Psoas muscle (tissue), 8 donors: ENCODE measurements around the gene ME2. TPM values are rescaled to one million over a fixed set of nuclear protein-coding genes. Genes with fewer than 3 reads are reported as not detected.

Source experiments
- ATAC-seq, 4 donors: fragments of 200-7000 bp; cut with Tn5 transposase; one replicate each; pipeline ENCODE4 v1.9.1; 2020; ENCODE audit warnings: moderate library complexity in 3 of 4, mild to moderate bottlenecking in 2 of 4
- DNase-seq, 2 donors: peaks; one replicate each; pipeline ENCODE4 v3.0.0-alpha.2; 2020
- H3K27ac ChIP-seq: fragments of 200-600 bp; one replicate; pipeline ENCODE4 v1.8.0; 2022
- H3K27me3 ChIP-seq, 3 donors: fragments of 200-600 bp in 1 of 3; one replicate each; pipeline versions ENCODE4 v1.6.1 to v1.8.0; 2013 to 2022; ENCODE audit warnings: low read length in 2 of 3, mild to moderate bottlenecking in 2 of 3, moderate library complexity in 1 of 3; ENCODE audit not compliant: insufficient read depth in 3 of 3
- H3K36me3 ChIP-seq, 2 donors: fragments of 200-600 bp in 1 of 2; one replicate each; pipeline versions ENCODE4 v1.6.1 to v1.8.0; 2013 to 2022; ENCODE audit warnings: low read depth in 1 of 2, mild to moderate bottlenecking in 1 of 2, moderate library complexity in 1 of 2; ENCODE audit not compliant: insufficient read depth in 1 of 2
- H3K4me1 ChIP-seq: fragments of 200-600 bp; one replicate; pipeline ENCODE4 v1.8.0; 2022
- H3K4me3 ChIP-seq: fragments of 200-600 bp; one replicate; pipeline ENCODE4 v1.8.0; 2022; ENCODE audit warnings: mild to moderate bottlenecking
- H3K9me3 ChIP-seq: fragments of 200-600 bp; one replicate; pipeline ENCODE4 v1.8.0; 2022
- WGBS, 3 donors: extraction: QIAGEN DNeasy Blood & Tissue Kit; methylation state at CpG; one replicate each; pipeline versions ENCODE4 v1.1.6 to v1.1.7; 2013; 5-methylcytosine and 5-hydroxymethylcytosine counted together
- intact Hi-C, 2 donors: fragments of 100-400 bp; cut with DNase I; formaldehyde crosslinking; loops; one replicate each; pipeline versions ENCODE4 v1.11.0 to v1.14.2; 2022
- polyA plus RNA-seq, 3 donors: library from polyadenylated mRNA; stranded (reverse); fragments of 200-250 nt; gene quantifications; one replicate each; pipeline ENCODE4 v1.2.3, GENCODE V29; 2013
- total RNA-seq, 4 donors: library from RNA; stranded (reverse); fragmentation: NEBNext Ultra II Directional in 2 of 4; extraction: Animal tissue kit (Norgen Biotek cat#: 25700) in 2 of 4; gene quantifications; one replicate each; pipeline versions ENCODE4 v1.2.1 to v1.2.4, GENCODE V29; 2021 to 2023
- TF ChIP-seq, protein P1 (sequence below): fragments of 200-600 bp; IDR thresholded peaks from one replicate; pipeline ENCODE4 v1.8.0; 2022; ENCODE audit warnings: antibody characterized with exemption
- donor health status: healthy with polysubstance abuse.
- donor health status: DM: no; HTN: no; CAD: no; lungs with moderate emphysema.
- donor health status: Bipolar disorder and iron deficiency.
- donor health status: healthy.
- donor health status: DM: yes; HTN: yes; CAD: no.
- donor health status: DM: no; HTN: no; CAD: no.
- donor health status: DM: no; HTN: no; CAD: no.
- donor health status: DM: yes; HTN: yes; CAD: no.

Gene ME2
- total and polyA plus RNA-seq, 7 donors, result 19.8 to 63.8 (median 35.1) TPM

DNA sequence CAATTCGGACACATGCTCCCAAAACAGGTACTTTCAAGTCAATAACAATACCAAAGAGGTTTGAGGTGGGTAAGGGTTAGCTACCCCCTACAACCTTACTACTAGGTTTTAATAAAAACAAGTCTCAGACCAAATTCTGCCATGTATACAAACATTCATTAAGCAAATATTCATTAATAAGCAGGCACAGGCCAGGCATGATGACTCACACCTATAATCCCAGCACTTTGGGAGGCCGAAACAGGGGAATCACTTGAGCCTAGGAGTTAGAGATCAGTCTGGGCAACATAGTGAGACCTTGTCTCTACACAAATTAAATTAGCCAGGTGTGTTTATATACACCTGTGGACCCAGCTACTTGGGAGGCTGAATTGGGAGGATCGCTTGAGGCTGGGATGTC is 77.2 kb downstream of the ME2 start:
- intact Hi-C loops, result no loop called here
- H3K4me3 ChIP-seq, result no peak overlapping the region
- WGBS, 3 donors, result 96 to 98% (median 98%) methylated on average over 3 of the region's 3 CpGs
- no peak for ATAC-seq
- DNase-seq, result no peak
- H3K4me1 ChIP-seq, result no peaks in the 10 kb centered on the region
- no peaks in the 10 kb centered on the region for H3K36me3 ChIP-seq
- H3K27me3 ChIP-seq, result no peaks in the 10 kb centered on the region
- H3K27ac ChIP-seq, result no peak overlapping the region
- peaks cover 4% of the 10 kb centered on the region for H3K9me3 ChIP-seq
- TF ChIP-seq, protein P1, sequence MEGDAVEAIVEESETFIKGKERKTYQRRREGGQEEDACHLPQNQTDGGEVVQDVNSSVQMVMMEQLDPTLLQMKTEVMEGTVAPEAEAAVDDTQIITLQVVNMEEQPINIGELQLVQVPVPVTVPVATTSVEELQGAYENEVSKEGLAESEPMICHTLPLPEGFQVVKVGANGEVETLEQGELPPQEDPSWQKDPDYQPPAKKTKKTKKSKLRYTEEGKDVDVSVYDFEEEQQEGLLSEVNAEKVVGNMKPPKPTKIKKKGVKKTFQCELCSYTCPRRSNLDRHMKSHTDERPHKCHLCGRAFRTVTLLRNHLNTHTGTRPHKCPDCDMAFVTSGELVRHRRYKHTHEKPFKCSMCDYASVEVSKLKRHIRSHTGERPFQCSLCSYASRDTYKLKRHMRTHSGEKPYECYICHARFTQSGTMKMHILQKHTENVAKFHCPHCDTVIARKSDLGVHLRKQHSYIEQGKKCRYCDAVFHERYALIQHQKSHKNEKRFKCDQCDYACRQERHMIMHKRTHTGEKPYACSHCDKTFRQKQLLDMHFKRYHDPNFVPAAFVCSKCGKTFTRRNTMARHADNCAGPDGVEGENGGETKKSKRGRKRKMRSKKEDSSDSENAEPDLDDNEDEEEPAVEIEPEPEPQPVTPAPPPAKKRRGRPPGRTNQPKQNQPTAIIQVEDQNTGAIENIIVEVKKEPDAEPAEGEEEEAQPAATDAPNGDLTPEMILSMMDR, result no peak

DNA sequence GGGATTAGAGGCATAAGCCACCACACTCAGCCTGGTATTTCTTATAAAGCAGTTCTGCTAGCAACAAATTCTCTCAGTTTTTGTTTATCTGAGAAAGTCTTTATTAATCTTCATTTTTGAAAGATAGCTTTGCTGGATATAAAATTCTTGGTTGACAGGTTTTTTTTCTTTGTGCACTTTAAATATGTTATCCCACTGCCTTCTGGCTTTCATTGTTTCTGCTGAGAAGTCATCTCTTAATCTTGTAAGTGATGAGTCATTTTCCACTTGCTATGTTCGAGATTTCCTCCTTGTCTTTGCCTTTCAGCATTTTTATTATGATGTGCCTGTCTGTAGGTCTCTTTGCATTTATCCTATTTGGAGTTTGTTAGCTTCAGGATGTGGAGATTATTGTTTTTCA is 83.1 kb downstream of the ME2 start:
- DNase-seq (no peak), ATAC-seq (no peak)
- Histone ChIP-seq H3K4me1 (no peaks in the 10 kb centered on the region), H3K27me3 (no peaks in the 10 kb centered on the region), H3K27ac (no peak overlapping the region), H3K9me3 (peaks cover 22% of the 10 kb centered on the region), H3K4me3 (no peak overlapping the region), H3K36me3 (no peaks in the 10 kb centered on the region)
- WGBS, 3 donors, result 66 to 83% (median 72%) methylated on average over 1 of the region's 1 CpG
- TF ChIP-seq, protein P1, result no peak
- intact Hi-C loops, result loop anchor here in 1 of 2 donors (10.0 kb wide), 1 partner anchor 87 kb away; the partner anchor contains the start of gene ME2

DNA sequence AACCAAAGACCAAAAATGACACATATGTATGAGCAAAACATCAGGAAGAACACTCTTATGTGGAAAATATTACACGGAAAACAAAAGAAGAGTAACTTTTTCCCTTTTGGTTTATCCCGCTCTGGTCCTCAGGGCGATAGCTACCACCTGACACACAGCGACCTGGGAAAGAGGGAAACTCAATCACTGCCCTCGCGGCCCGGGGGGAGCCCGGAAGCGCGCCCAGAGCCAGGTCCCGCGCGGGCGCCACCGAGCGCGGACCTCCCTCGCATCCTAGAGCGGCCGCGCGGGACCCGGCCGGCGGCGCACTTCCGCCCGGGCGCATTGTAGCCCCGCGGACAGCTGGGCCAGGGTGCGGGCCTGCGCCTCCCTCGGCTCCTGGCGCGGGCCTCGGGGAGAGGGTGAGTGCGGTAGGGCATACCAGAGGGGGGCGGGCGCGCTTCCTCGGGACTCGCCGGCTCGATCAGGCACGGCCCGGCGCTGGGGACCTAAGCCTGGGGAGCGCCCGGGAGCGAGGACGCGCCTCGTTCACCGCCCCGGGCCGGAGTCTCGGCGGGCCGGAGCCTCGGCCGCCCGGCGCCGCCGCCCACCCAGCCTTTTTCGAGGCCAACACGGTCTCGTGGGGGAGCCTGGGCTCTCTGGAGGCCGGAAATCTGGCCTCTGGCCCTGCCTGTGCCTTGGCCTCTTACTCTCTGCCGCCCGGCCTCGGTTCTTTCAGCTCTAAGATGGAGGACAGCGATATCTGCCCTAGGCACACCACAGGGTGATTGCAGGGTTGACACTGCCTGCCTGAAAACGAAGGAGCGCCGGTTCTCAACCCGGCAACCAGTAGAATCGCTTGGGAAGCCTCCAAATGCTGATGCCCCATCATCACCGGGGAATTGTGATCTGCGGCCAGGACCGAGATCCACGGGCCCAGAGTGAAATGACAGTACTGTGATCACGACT is 89.1 kb downstream of the ME2 start, which contains the start of gene ELAC1:
ELAC1 (plus strand) TSS at position 327 of the 948 bp plus-strand sequence. CDS start 6,365 bp downstream, outside the sequence.
- TF ChIP-seq, protein P1, result peak; percentile 5
- WGBS, 3 donors, result 0% methylated on average over 64 to 84 of the region's 84 CpGs

DNA sequence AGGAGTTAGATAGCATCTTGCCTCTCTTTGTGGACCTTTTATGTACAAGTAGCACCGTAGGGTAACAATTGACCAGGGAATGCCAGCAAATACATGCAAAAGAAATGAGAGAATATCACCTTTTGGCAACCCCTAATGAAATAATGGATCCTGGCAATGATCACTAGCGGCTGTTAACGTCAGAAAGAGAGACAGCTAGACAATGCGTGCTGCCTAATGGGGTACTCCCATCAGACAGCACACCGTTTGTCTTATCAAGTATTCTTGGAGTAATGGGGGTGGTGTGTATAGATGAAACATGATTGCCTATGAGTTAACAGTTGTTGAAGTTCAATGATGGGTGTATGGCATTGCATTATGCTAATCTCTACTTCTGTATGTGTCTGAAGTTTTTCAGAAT is 90.5 kb downstream of the ME2 start:
- Histone ChIP-seq H3K9me3 (no peaks in the 10 kb centered on the region), H3K4me3 (peak overlapping the region; percentile 89), H3K36me3 (peaks cover 0 to under 1% of the 10 kb centered on the region in 2 donors), H3K27ac (peak overlapping the region; percentile 97), H3K27me3 (no peaks in the 10 kb centered on the region), H3K4me1 (peaks cover 29% of the 10 kb centered on the region)
- TF ChIP-seq, protein P1, result no peak
- WGBS, 3 donors, result 67 to 68% (median 67%) methylated on average over 5 of the region's 5 CpGs
- ATAC-seq (no peak), DNase-seq (no peak)
- intact Hi-C loops, result loop anchor here (5.0 to 10.0 kb wide), 3 partner anchors 92 to 228 kb away; partner anchors contain the start of genes ME2 (in 2 of the 2) and MEX3C (in 1 of the 2)

More for the DNA sequence above, 89.1 kb downstream of the ME2 start, which contains the start of gene ELAC1:
- Histone ChIP-seq H3K4me3 (peak within 1 kb of the TSS; percentile 89), H3K27me3 (no peaks in the 10 kb centered on the region), H3K9me3 (no peaks in the 10 kb centered on the region), H3K27ac (peak within 1 kb of the TSS; percentile 97), H3K4me1 (peaks cover 23% of the 10 kb centered on the region), H3K36me3 (no peaks in the 10 kb centered on the region)
- DNase-seq (peak; percentile 83 to 90), ATAC-seq (peak; percentile 93 to 97 (median 95))
- intact Hi-C loops, result loop anchor here (1.0 to 10.0 kb wide), 4 partner anchors 62 to 229 kb away; partner anchors contain the start of genes ME2 (in 2 of the 2), MEX3C (in 1 of the 2) and SMAD4 (in 1 of the 2)
